PFSK-1 (cell line): ENCODE data around the gene EML1.

ENCODE experiments used
- FOXP2 ChIP-seq: optimal IDR thresholded peaks from 2 replicates; pipeline ENCODE3; 2011; ENCODE audit warnings: borderline replicate concordance, control low read depth, inconsistent platforms; ENCODE audit not compliant: insufficient read depth; ENCODE audit errors: extremely low read length, extremely low read depth
- POLR2AphosphoS5 ChIP-seq: IDR thresholded peaks from 2 replicates; pipeline ENCODE4 v1.6.1; 2012; ENCODE audit warnings: low read depth, mild to moderate bottlenecking, control low read depth, low read length, moderate library complexity
- REST ChIP-seq, 2 experiments: IDR thresholded peaks; 2 replicates each; pipeline versions ENCODE4 v1.6.1 to v1.8.0; 2011 to 2012; ENCODE audit warnings: low read depth in 2 of 2, low read length in 2 of 2, control low read depth in 1 of 2, inconsistent platforms in 1 of 2, mild to moderate bottlenecking in 1 of 2, moderate library complexity in 1 of 2; ENCODE audit not compliant: insufficient read depth in 1 of 2
- SIN3A ChIP-seq: IDR thresholded peaks from 2 replicates; pipeline ENCODE4 v1.6.1; 2012; ENCODE audit warnings: mild to moderate bottlenecking, low read length, moderate library complexity, borderline replicate concordance; ENCODE audit not compliant: insufficient read depth
- TAF1 ChIP-seq: IDR thresholded peaks from 2 replicates; pipeline ENCODE4 v1.6.1; 2012; ENCODE audit warnings: low read length, control low read depth, borderline replicate concordance; ENCODE audit not compliant: insufficient read depth

The EML1 gene

GRCh38 chr14:99875421-99875820, 82.2 kb downstream of the EML1 start:
- TF ChIP-seq TAF1 (no peak), POLR2AphosphoS5 (no peak), SIN3A (no peak), FOXP2 (no peak), REST (IDR thresholded peaks at IDR 0.05; ENCODE audit: insufficient read depth in 1 of 2, low read depth in 2 of 2, low read length in 2 of 2) (no peak)

- TF ChIP-seq POLR2AphosphoS5 (no peak), REST (IDR thresholded peaks at IDR 0.05; ENCODE audit: insufficient read depth in 1 of 2, low read depth in 2 of 2, low read length in 2 of 2) (no peak), FOXP2 (no peak), TAF1 (no peak), SIN3A (no peak)
Observed at GRCh38 chr14:99875836-99876235, 82.6 kb downstream of the EML1 start.

- TF ChIP-seq FOXP2, result no peak
- TF ChIP-seq TAF1, result no peak
- no peak for TF ChIP-seq REST (IDR thresholded peaks at IDR 0.05; ENCODE audit: insufficient read depth in 1 of 2, low read depth in 2 of 2, low read length in 2 of 2)
- no peak for TF ChIP-seq POLR2AphosphoS5
- no peak for TF ChIP-seq SIN3A
Observed at GRCh38 chr14:99876406-99876805, 83.2 kb downstream of the EML1 start.

- TF ChIP-seq POLR2AphosphoS5 (no peak), REST (IDR thresholded peaks at IDR 0.05; ENCODE audit: insufficient read depth in 1 of 2, low read depth in 2 of 2, low read length in 2 of 2) (no peak), SIN3A (no peak), TAF1 (no peak), FOXP2 (no peak)
Observed at GRCh38 chr14:99878563-99878962, 85.3 kb downstream of the EML1 start.
